GM18909 (cell line): Measurements from ENCODE around the gene INPP5K.
A peak's percentile ranks its signal among the peaks of the same experiment; 100 is the strongest.
"Not testable (repeated sequence)": the region's sequence is repeated elsewhere in the genome, so short reads cannot be mapped to it uniquely, and the experiment has no call there.

Experiments
- ATAC-seq: cut with Tn5 transposase; IDR thresholded peaks from one replicate; pipeline ENCODE4 v1.9.1; 2021; ENCODE audit warnings: mild to moderate bottlenecking; ENCODE audit not compliant: unreplicated experiment, poor library complexity

Gene INPP5K

GRCh38 chr17:1470071-1470754 lies 46.2 kb downstream of the INPP5K start:
- no peak for ATAC-seq

DNA sequence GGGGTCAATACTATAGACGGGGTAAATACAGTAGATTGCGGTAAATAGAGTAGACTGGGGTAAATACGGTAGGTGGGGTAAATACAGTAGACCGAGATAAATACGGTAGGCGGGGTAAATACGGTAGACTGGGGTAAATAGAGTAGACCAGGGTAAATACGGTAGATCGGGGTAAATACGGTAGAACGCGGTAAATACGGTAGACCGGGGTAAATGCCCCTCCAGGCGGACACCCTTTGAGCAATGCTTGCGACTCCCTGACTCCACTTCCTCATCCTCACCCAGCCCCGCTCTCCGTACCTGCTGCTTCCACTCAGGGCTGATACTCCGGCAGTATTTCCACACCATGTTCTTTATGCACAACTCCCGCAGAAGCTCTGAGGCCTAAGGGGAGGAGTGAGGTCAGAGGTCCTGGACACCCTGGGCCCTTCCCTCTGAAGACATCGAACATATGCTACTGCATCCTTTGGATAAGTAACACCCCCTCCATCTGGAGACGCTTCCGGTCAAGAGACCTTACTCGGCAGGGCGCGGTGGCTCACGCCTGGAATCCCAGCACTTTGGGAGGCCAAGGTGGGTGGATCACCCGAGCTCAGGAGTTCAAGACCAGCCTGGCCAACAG lies 47.1 kb downstream of the INPP5K start:
- ATAC-seq: no peak

DNA sequence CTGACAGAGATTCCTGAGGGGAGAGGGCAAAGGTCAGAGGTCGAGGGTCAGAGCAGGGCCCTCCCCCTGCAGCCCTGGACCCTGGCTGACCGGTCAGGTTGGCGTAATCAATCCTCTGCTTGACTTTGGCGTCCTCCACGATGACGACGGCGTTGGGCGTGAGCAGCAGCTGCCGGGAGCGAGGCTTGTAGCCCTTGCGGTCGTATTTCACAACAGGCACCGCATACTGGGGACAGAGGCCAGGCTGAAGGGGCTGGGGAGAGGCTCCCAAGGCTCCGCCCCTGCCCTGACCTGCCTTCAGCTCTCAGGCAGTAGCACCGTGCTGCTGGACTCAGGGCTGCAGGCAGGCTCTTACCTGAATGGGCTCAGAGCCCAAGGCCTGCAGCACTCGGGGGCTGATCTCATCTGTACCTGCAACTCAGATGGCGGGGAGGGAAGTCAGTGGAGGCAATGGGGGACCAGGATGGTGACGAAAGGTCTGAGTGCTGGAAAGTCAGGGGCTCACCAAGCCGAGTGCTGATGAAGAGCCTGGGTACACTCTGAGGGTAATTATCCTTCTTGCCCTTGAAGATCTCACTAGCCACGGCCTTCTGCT lies 48.4 kb downstream of the INPP5K start:
- ATAC-seq: no peak

DNA sequence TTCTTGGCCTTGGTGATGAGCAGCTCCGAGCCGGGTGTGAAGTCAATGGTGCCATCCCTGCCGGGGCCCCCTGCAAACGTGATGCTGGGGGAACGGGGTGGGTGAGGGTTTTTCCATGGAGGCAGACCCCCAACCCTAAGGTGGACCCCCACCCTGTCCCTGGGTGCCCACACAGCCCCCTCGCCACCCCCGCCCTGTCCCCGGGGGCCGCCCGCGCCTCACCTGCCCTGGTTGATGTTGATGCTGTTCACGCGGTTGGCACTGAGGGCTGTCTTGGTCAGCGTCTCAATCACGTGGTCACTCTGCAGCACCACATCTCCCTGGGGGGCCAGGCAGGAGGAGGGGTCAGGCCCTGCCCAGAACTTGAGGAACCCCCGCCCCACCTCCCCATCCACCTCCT lies 49.2 kb downstream of the INPP5K start:
- ATAC-seq: no peak

GRCh38 chr17:1464186-1464585 lies 52.2 kb downstream of the INPP5K start:
- ATAC-seq: no peak

DNA sequence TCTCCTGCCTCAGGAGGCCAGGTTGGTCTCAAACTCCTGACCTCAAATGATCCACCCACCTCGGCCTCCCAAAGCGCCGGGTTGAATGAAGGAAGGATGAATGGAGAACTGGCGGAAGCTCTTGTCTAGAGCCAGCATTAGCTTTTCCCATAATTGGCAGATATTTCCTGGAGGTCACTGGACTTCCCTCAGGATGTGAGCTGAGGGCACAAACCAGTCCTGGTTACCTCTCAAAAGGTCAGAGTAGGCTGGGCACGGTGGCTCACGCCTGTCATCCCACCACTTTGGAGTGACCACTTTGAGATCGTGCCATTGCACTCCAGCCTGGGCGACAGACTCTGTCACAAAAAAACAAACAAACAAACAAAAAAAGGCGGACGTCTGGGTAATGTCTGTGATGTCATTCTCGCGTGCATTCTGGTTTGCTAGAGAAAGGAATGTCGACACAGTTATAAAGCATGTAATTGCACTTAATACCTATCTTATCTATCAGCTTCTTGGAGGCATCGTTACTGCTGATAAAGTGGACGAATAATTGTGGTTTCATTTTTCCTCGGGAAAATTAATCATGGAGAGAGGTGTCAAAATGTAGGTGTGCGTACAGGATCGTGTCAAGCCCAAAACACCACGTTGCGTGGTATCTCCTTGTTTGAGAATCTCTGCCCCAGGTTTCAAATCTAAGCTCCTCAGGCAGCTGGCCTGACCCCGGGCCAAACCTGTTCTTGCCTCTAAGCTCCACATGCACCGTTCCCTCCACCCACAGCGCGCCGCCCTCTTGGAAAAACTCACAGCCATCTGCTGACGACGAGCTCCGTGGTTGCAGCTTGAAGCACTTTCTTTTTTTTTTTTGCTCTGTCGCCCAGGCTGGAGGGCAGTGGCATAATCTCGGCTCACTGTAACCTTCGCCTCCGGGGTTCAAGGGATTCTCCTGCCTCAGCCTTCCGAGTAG lies 54.0 kb downstream of the INPP5K start:
- no peak for ATAC-seq

DNA sequence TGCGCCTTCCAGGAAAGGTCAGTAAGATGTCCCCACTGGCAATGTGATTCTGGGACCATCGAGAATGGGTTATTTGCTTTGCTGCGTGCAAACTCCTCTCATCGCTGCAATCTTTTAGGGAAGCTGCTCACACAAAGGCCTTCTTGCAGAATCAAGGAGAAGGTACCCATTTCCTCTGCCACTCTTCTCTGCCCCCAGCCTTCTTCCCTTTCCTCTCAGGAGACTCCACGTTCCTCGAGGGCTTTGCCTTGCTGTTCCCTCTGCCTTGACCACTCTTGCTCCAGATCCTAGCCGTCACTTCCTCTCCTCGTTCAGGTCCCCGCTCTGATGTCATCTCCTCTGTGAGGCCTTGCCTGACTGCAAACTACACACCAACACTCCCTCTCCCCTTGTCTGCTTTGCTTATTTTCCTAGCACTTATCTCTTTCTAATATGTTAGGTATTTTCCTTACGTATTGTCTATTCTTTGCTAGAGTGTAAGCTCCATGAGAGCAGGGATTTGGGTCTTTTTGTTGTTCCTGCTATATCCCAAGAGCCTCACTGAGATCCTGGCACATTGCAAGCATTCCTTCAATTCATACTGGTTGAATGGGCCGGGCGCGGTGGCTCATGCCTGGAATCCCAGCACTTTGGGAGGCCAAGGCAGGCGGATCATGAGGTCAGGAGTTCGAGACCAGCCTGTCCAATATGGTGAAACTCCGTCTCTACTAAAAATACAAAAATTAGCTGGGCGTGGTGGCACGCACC lies 55.0 kb downstream of the INPP5K start:
- ATAC-seq: no peak

DNA sequence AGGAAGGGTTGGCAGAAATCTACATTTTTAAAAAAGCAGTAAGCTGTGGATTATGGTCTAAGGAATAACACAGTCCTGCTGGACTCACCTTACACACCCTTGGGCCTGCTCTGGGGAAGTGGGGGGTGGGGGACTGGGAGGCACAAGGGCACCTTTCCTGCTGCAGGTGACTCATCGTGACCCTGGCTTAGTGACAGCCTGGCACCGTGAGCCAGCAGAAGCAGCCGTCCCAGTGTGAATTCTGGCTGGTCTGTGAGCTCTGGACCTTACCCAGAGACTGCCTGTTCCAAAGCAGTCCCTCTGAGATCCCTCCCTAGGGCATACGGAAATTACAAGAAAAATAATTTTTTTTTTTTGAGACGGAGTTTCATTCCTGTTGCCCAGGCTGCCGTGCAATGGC lies 56.2 kb downstream of the INPP5K start:
- no peak for ATAC-seq

DNA sequence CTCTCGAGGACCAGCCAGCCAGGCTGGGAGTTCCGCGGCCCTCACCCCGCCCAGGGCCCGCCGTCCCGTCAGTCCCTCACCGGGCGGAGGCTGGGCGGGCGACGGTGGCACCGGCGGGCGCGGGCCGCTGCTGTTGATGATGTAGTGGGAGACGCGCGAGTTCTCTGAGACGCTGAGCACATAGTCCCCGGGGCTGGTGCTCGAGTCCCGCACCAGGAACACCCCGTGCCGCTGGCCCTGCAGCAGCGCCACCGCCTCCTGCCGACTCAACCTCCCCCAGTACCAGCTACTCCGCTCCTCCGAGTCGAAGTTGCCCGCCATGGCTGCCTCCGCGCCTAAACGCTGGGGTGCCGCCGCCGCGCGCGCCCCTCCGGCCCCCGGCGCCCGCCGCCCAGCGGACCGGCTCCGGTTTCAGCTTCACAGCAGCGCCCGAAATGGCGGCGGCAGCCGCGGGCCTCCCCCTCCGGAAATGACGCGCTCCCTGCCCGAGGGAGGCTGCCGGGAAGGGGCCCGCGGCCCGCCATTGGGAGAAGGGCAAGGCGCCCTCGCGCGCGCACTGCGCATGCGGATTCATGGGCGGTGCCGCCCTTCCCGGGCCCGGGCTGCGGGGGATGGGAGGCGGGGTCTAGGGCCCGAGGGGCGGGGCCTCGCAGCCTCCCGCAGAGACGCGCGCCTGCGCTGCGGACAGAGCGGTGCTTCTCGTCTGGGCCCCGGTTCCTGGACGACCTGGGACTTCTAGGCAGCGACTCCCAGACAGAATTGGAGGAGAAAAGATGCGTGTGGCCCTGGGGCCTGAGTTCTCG lies 60.4 kb downstream of the INPP5K start, which contains the start of gene CRK:
TSS of gene CRK (minus strand) at position 436 of the 803 bp plus-strand sequence. CDS start at position 321, 115 bp downstream.
- peak; percentile 88 for ATAC-seq

GRCh38 chr17:1455291-1455796 lies 61.1 kb downstream of the INPP5K start:
- ATAC-seq: peak; percentile 30

DNA sequence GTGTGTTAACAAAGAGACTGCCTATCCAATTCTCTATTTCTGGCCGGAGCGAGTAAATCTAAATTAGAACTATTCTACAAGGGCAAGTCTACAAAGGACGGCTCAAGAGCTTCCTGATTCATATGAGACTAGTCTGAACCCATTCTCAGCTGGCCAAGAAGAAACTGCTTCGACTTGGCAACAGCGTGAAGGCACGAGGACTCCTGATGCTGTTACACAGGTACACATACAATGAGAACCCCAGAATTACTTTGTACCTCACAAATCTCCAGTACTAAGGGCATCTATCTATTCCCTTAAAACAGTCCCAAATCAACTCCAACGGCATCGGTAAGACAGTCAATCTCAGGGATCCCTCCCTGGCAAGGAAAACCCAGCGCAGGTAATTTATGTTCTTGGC lies 61.9 kb downstream of the INPP5K start:
- ATAC-seq: no peak

- ATAC-seq: not testable (repeated sequence)
These were observed 62.7 kb downstream of the INPP5K start for GRCh38 chr17:1453694-1454093.

DNA sequence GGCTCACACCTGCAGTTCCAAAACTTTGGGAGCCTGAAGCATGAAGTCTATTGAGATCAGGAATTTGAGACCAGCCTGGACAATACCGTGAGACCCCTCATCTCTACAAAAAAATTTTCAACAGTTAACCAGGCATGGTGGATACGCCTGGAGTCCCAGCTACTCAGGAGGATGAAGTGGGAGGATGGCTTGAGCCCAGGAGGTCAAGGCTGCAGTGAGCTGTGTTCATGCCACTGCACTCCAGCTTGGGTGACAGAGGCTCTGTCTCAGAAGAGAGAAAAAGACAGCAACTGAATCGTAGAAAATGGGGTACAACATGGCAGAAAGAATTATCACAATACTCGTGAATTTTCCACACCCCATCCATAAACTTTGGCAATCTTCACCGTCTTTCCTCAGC lies 63.6 kb downstream of the INPP5K start:
- no peak for ATAC-seq

DNA sequence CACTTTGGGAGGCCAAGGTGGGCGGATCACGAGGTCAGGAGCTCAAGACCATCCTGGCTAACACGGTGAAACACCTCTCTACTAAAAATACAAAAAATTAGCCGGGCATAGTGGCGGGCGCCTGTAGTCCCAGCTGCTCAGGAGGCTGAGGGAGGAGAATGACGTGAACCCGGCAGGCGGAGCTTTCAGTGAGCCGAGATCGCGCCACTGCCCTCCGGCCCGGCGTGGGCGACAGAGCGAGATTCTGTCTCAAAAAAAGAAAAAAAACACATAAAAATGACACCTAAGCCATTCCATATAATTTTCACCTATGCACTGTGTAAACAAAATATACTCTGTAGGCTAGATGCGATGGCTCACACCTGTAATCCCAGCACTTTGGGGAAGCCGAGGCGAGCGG lies 66.2 kb downstream of the INPP5K start:
- ATAC-seq: not testable (repeated sequence)

DNA sequence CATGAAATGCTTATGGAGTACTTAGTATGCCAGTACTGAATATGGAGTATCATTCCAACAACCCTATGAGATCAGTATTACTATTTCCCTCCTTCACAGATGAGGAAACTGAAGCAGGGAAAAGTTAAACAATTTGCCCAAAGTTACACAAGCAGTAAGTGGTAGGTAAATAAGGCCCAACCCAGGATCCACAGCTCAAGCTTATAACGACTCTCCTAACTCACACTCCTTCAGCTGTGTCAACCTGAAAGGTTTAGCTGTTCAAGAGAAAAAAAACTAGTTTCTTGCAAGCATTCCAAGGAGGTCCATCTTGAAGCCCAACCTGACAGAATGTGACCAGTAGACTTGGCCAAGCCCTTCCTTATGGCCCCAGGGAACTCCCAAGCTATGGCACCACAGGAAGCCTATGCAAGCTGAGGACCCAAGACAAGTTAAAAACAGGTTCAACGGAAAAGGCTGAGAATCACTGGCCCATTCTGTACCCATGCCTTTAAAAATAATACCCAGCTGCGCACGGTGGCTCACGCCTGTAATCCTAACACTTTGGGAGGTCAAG lies 66.9 kb downstream of the INPP5K start:
- no peak for ATAC-seq

- no peak for ATAC-seq
These were observed 69.4 kb downstream of the INPP5K start for GRCh38 chr17:1447052-1447451.

DNA sequence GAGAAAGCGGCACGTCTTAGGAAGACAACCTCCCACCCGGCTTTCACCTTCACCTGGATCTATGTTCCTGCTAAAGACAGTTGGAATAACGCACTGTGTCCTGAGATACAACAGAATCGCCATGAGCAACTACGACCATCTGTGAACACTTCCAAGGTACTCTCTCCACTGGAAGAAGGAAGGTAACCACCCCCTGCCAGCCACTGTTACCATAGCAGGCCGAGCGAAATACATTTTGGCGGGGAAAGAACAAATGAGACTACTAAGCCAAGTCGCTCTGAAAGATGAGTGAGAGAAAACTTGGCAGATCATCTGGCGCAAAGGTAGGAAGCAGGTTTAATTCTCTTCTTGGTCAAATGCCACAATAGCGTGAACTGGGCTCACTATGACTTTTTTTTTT lies 70.2 kb downstream of the INPP5K start:
- ATAC-seq: no peak

GRCh38 chr17:1445695-1446094 lies 70.7 kb downstream of the INPP5K start:
- ATAC-seq: not testable (repeated sequence)
